Mesodermal cell (in vitro differentiated cells): Measurements from ENCODE around the gene CHEK2.
A peak's percentile ranks its signal among the peaks of the same experiment; 100 is the strongest.
"Not testable (repeated sequence)": the region's sequence is repeated elsewhere in the genome, so short reads cannot be mapped to it uniquely, and the experiment has no call there.

Source experiments
- H3K27ac ChIP-seq: 2 replicates; pipeline ENCODE4 v1.7.0; 2013; ENCODE audit warnings: mild to moderate bottlenecking, low read depth, low read length, moderate library complexity; ENCODE audit not compliant: severe bottlenecking
- H3K36me3 ChIP-seq: 2 replicates; pipeline ENCODE4 v1.7.1; 2013; ENCODE audit warnings: mild to moderate bottlenecking, low read length, moderate library complexity; ENCODE audit not compliant: control insufficient read depth, insufficient read depth
- H3K4me1 ChIP-seq: one replicate; pipeline ENCODE4 v1.7.1; 2013; ENCODE audit warnings: mild to moderate bottlenecking, low read length; ENCODE audit not compliant: insufficient read depth, control insufficient read depth, poor library complexity, severe bottlenecking
- H3K4me3 ChIP-seq: 2 replicates; pipeline ENCODE4 v1.7.0; 2013; ENCODE audit warnings: low read length, control low read depth, mild to moderate bottlenecking; ENCODE audit not compliant: insufficient read depth, poor library complexity, severe bottlenecking; ENCODE audit errors: extremely low read depth
- H3K9me3 ChIP-seq: 2 replicates; pipeline ENCODE4 v1.7.1; 2013; ENCODE audit warnings: mild to moderate bottlenecking, low read length, moderate library complexity; ENCODE audit not compliant: control insufficient read depth
- WGBS, 2 experiments: methylation state at CpG; one replicate each; pipeline ENCODE4 v1.1.5; 2013; ENCODE audit warnings: missing lambda C conversion rate in 2 of 2; ENCODE audit not compliant: insufficient coverage in 2 of 2; 5-methylcytosine and 5-hydroxymethylcytosine counted together

The CHEK2 gene

GRCh38 chr22:28663569-28663942 is 78.1 kb downstream of the CHEK2 start:
- not testable (repeated sequence) for H3K9me3 ChIP-seq, H3K4me1 ChIP-seq, H3K4me3 ChIP-seq, H3K36me3 ChIP-seq, H3K27ac ChIP-seq
- no CpG with 5 or more reads among the region's 13 CpGs for WGBS, 2 experiments

DNA sequence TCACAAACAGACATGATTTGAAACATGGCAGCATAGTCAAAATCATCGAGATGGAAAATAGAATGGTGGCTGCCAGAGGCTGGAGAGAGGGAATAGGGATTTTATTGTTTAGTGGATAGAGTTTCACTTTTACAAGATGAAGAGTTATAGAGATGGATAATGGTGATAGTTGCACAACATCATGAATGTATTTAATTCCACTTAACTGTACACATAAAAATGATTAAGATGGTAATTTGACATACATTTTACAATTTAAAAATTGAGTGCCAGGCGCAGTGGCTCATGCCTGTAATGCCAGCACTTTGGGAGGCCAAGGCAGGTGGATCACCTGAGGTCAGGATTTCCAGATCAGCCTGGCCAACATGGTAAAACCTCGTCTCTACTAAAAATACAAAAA is 83.2 kb downstream of the CHEK2 start:
- no peak overlapping the region for H3K4me3 ChIP-seq
- H3K4me1 ChIP-seq: no peaks in the 10 kb centered on the region
- peaks cover 6% of the 10 kb centered on the region for H3K36me3 ChIP-seq
- H3K9me3 ChIP-seq: no peaks in the 10 kb centered on the region
- WGBS, 2 experiments: 90 to 95% methylated on average over 2 of the region's 3 CpGs
- no peak overlapping the region for H3K27ac ChIP-seq

DNA sequence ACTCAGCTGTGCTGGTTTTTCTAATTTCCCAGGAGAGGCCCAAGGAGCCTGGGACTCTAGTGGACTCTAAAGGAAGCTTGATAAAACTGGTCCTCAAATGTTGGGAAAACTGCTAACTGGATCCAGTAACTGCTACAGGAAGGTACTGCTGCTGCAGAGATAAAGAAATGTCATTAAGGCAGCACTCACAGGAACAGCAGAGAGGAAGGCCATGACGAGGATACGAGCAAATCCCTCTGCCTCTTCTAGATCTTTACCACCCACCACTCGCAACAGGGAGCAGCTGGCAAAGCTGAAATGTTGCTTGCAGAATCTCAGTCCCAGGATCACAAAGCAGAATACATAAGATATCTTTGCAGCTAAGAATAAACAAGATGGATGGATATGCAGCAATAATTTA is 85.4 kb downstream of the CHEK2 start:
- no peaks in the 10 kb centered on the region for H3K4me1 ChIP-seq
- H3K27ac ChIP-seq: peak overlapping the region; percentile 50
- no peak overlapping the region for H3K4me3 ChIP-seq
- H3K9me3 ChIP-seq: peaks cover 5% of the 10 kb centered on the region
- H3K36me3 ChIP-seq: peaks cover 16% of the 10 kb centered on the region
- no CpG with 5 or more reads among the region's 3 CpGs for WGBS, 2 experiments

DNA sequence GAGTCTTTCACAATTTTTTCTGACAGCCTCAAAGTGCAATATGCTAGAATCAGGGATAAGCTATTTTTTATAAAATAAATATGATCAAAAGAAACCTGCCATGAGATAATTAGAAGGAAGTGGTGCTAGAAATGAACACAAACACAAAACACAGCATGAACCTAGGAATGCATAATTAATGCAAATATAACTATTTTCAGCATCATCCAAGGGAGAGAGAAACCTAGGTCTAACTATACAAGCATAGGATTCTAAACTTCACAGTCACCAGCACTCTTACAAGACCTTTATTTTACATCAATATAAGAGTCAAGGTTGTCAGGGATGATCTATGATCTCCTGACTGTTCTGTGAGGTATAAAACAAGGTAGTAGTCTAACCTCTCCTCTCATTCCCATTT is 91.2 kb downstream of the CHEK2 start:
- Histone ChIP-seq H3K27ac (no peak overlapping the region), H3K4me3 (no peak overlapping the region), H3K36me3 (peaks cover 12% of the 10 kb centered on the region), H3K9me3 (peaks cover 5% of the 10 kb centered on the region), H3K4me1 (peaks cover 6% of the 10 kb centered on the region)

GRCh38 chr22:28648792-28649191 is 92.8 kb downstream of the CHEK2 start:
- 85 to 100% methylated on average over 3 to 4 of the region's 4 CpGs for WGBS, 2 experiments
- H3K27ac ChIP-seq: no peak overlapping the region
- no peak overlapping the region for H3K4me3 ChIP-seq
- peaks cover 12% of the 10 kb centered on the region for H3K36me3 ChIP-seq
- H3K9me3 ChIP-seq: peaks cover 5% of the 10 kb centered on the region
- peaks cover 6% of the 10 kb centered on the region for H3K4me1 ChIP-seq

- Histone ChIP-seq H3K27ac (no peak overlapping the region), H3K36me3 (no peaks in the 10 kb centered on the region), H3K9me3 (no peaks in the 10 kb centered on the region), H3K4me3 (no peak overlapping the region), H3K4me1 (peaks cover 6% of the 10 kb centered on the region)
- 94% methylated on average over 3 of the region's 3 CpGs; no CpG with 5 or more reads in 1 of the 2 experiments for WGBS, 2 experiments
Measured at GRCh38 chr22:28647216-28647615, 94.4 kb downstream of the CHEK2 start.

DNA sequence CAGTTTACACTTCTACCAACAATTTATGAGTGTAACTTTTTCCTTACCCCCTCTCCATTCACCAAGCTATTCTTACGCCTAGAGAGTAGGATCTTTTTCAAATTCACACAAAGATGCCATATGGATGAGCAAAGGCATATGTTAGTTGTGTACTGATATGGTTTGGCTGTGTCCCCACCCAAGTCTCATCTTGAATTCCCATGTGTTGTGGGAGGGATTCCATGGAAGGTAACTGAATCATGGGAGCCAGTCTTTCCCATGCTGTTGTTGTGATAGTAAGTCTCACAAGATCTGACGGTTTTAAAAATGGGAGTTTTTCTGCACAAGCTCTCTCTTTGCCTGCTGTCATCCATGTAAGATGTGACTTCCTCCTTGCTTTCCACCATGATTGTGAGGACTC is 102.3 kb downstream of the CHEK2 start:
- no peaks in the 10 kb centered on the region for H3K4me1 ChIP-seq
- no peaks in the 10 kb centered on the region for H3K9me3 ChIP-seq
- H3K36me3 ChIP-seq: no peaks in the 10 kb centered on the region
- WGBS, 2 experiments: 100% methylated on average over 1 of the region's 2 CpGs
- no peak overlapping the region for H3K27ac ChIP-seq
- no peak overlapping the region for H3K4me3 ChIP-seq
